A549 (cell line): Measurements from ENCODE around the gene KPNA6. TPM values are rescaled to one million over a fixed set of nuclear protein-coding genes. Genes with fewer than 3 reads are reported as not detected.

Source experiments
- ATAC-seq, 2 experiments: fragments of 200-7000 bp in 1 of 2; fragments of >200 bp in 1 of 2; cut with Nextera tagmentation in 1 of 2; cut with Tn5 transposase in 1 of 2; 3 replicates each; pipeline versions ENCODE4 v1.8.0 to v1.9.1; 2018 to 2020; ENCODE audit warnings: mild to moderate bottlenecking in 1 of 2, moderate library complexity in 1 of 2
- CTCF ChIA-PET: fragments of 300-600 bp; sonication (Branson Sonifier 250); formaldehyde crosslinking; extraction: SDS; loops from one replicate; lab custom pipeline; 2021; ENCODE audit warnings: antibody characterized with exemption, inconsistent platforms; lab: Yijun Ruan, JAX
- POLR2A ChIA-PET: fragments of 350-600 bp; formaldehyde crosslinking; extraction: SDS; loops from one replicate; lab custom pipeline; 2021; ENCODE audit warnings: antibody characterized with exemption, inconsistent platforms; lab: Yijun Ruan, JAX
- DNase-seq, 2 experiments: peaks; one replicate each; pipeline versions ENCODE4 v3.0.0 to v3.0.0-alpha.2; 2011 to 2016; ENCODE audit warnings: low read depth in 1 of 2, low spot score in 1 of 2
- FAIRE-seq: peaks from 2 replicates; lab custom pipeline; 2011; peaks lifted over from hg19 to GRCh38; lab: Jason Lieb, UNC
- H3K27ac ChIP-seq, 2 experiments: fragments of >200 bp; sonication (Bioruptor Twin); formaldehyde crosslinking; 3 replicates each; pipeline ENCODE4 v1.5.1; 2016 to 2017
- H3K4me1 ChIP-seq: fragments of >200 bp; sonication (Bioruptor Twin); formaldehyde crosslinking; 3 replicates; pipeline ENCODE4 v1.6.1; 2016
- H3K4me2 ChIP-seq: fragments of >200 bp; sonication (Bioruptor Twin); formaldehyde crosslinking; 3 replicates; pipeline ENCODE4 v1.6.1; 2016
- H3K4me3 ChIP-seq: fragments of >200 bp; sonication (Bioruptor Twin); formaldehyde crosslinking; 3 replicates; pipeline ENCODE4 v1.5.1; 2016
- H3K9me3 ChIP-seq: fragments of >200 bp; sonication (Bioruptor Twin); formaldehyde crosslinking; 3 replicates; pipeline ENCODE4 v1.6.1; 2016
- ATOH8 ChIP-seq: fragments of 250-450 bp; sonication (Bioruptor Pico); IDR thresholded peaks from 2 replicates; pipeline ENCODE4 v1.5.0; 2020; ENCODE audit warnings: low read depth, mild to moderate bottlenecking, moderate library complexity
- CBX2 ChIP-seq: fragments of 200-600 bp; sonication (generic); IDR thresholded peaks from 2 replicates; pipeline ENCODE4 v1.6.1; 2016; ENCODE audit warnings: low read depth, mild to moderate bottlenecking, borderline replicate concordance
- CTCF ChIP-seq: fragments of >200 bp; sonication (Bioruptor Twin); formaldehyde crosslinking; IDR thresholded peaks from 3 replicates; pipeline ENCODE4 v1.5.1; 2016
- EHMT2 ChIP-seq: fragments of 200-600 bp; sonication (generic); IDR thresholded peaks from 2 replicates; pipeline ENCODE4 v1.6.1; 2016; ENCODE audit warnings: antibody characterized with exemption, low read depth, mild to moderate bottlenecking, moderate library complexity
- ELK1 ChIP-seq: fragments of 150-350 bp; IDR thresholded peaks from 2 replicates; pipeline ENCODE4 v1.6.1; 2014; ENCODE audit warnings: low read depth, mild to moderate bottlenecking, low read length
- FOSB ChIP-seq: fragments of 250-450 bp; sonication (Bioruptor Pico); IDR thresholded peaks from 2 replicates; pipeline ENCODE4 v1.5.0; 2020; ENCODE audit warnings: mild to moderate bottlenecking, moderate library complexity
- GATA3 ChIP-seq: IDR thresholded peaks from 2 replicates; pipeline ENCODE4 v1.6.1; 2012; ENCODE audit warnings: borderline replicate concordance
- HEYL ChIP-seq: fragments of 250-450 bp; sonication (Bioruptor Pico); IDR thresholded peaks from 2 replicates; pipeline ENCODE4 v1.8.0; 2021; ENCODE audit warnings: mild to moderate bottlenecking, moderate library complexity
- JUNB ChIP-seq: fragments of >200 bp; sonication (Bioruptor Twin); formaldehyde crosslinking; IDR thresholded peaks from 2 replicates; pipeline ENCODE4 v1.6.1; 2016
- KDM5A ChIP-seq: fragments of 200-600 bp; sonication (generic); IDR thresholded peaks from 2 replicates; pipeline ENCODE4 v1.6.1; 2016; ENCODE audit warnings: antibody characterized with exemption, mild to moderate bottlenecking
- POLR2AphosphoS2 ChIP-seq: conservative IDR thresholded peaks from 2 replicates; pipeline ENCODE4 v1.6.1; 2012; ENCODE audit warnings: low read length, improper control_type of control experiment, inconsistent platforms
- RAD21 ChIP-seq, 2 experiments: fragments of >200 bp in 1 of 2; sonication (Bioruptor Twin) in 1 of 2; formaldehyde crosslinking in 1 of 2; IDR thresholded peaks in 1 of 2; conservative IDR thresholded peaks in 1 of 2; 2 replicates in 1 of 2; 3 replicates in 1 of 2; pipeline ENCODE4 v1.6.1; 2012 to 2018; ENCODE audit warnings: inconsistent platforms in 1 of 2
- RARB ChIP-seq: fragments of 250-450 bp; sonication (Bioruptor Pico); IDR thresholded peaks from 2 replicates; pipeline ENCODE4 v1.8.0; 2021; ENCODE audit warnings: mild to moderate bottlenecking, moderate library complexity
- REST ChIP-seq: fragments of 200-600 bp; sonication (generic); IDR thresholded peaks from 2 replicates; pipeline ENCODE4 v1.6.1; 2016; ENCODE audit warnings: antibody characterized with exemption, mild to moderate bottlenecking, moderate library complexity
- SMC3 ChIP-seq: fragments of >200 bp; sonication (Bioruptor Twin); formaldehyde crosslinking; IDR thresholded peaks from 3 replicates; pipeline ENCODE4 v1.6.1; 2018; ENCODE audit warnings: inconsistent platforms
- TFCP2L1 ChIP-seq: fragments of 250-450 bp; sonication (Bioruptor Pico); IDR thresholded peaks from 2 replicates; pipeline ENCODE4 v1.5.0; 2021; ENCODE audit warnings: mild to moderate bottlenecking
- ZNF302 ChIP-seq: fragments of 250-450 bp; sonication (Bioruptor Pico); IDR thresholded peaks from 2 replicates; pipeline ENCODE4 v1.9.0; 2021; ENCODE audit warnings: inconsistent platforms, mild to moderate bottlenecking, moderate library complexity
- WGBS: methylation state at CpG from one replicate; pipeline ENCODE4 v1.1.6; 2017; ENCODE audit errors: missing lambda C conversion rate; 5-methylcytosine and 5-hydroxymethylcytosine counted together
- polyA plus RNA-seq, 4 experiments: library from polyadenylated mRNA; depleted of rRNA in 3 of 4; stranded (reverse); fragments of >200 nt; fragmentation: RNase III in 1 of 4; extraction: RNeasy Plus Mini Kit Qiagen cat#74134 plus additional on column Dnase treatment in 1 of 4; gene quantifications; 2 replicates in 3 of 4; 3 replicates in 1 of 4; pipeline ENCODE4 v1.2.3, GENCODE V29; 2011 to 2017

KPNA6 gene
- polyA plus RNA-seq, 2 of the 4 experiments (the other 2 are of a cell fraction) = 15.9 to 24.3 TPM

GRCh38 chr1:32208469-32208868 is 100.6 kb downstream of the KPNA6 start:
- no peak overlapping the region for H3K4me3 ChIP-seq
- no peaks in the 10 kb centered on the region for H3K9me3 ChIP-seq
- DNase-seq = no peak
- no peak overlapping the region for H3K27ac ChIP-seq
- H3K4me1 ChIP-seq = peaks cover 12% of the 10 kb centered on the region; the same call in 2 of the 3 replicates
- no peak for ATAC-seq
- CTCF ChIA-PET = no interaction called here
- TF ChIP-seq ATOH8 (CRISPR knock-in tag) (no peak), JUNB (no peak), RARB (CRISPR knock-in tag) (no peak), POLR2AphosphoS2 (no peak), KDM5A (no peak), HEYL (CRISPR knock-in tag) (no peak)
- TF ChIP-seq, all 56 proteins: peak for 0
- no peak overlapping the region for H3K4me2 ChIP-seq
- no peak for FAIRE-seq
- POLR2A ChIA-PET = no interaction called here
- WGBS = 85% methylated on average over 6 of the region's 6 CpGs

GRCh38 chr1:32208891-32209328 is 101.1 kb downstream of the KPNA6 start, which contains the start of gene DCDC2B:
DCDC2B (plus strand) TSS chr1:32209089; CDS start chr1:32209094, 5 bp downstream.
- no CpG with 5 or more reads among the region's 5 CpGs for WGBS
- ATAC-seq = peak in 1 of 2 experiments; percentile 7; a peak in 3 of 6 replicates
- no peak within 1 kb of the TSS for H3K4me3 ChIP-seq
- H3K9me3 ChIP-seq = no peaks in the 10 kb centered on the region
- H3K27ac ChIP-seq = no peak within 1 kb of the TSS
- no peak for FAIRE-seq
- no peak for TF ChIP-seq REST
- TF ChIP-seq POLR2AphosphoS2 = no peak
- TF ChIP-seq GATA3 = no peak
- no peak for TF ChIP-seq ELK1
- H3K4me1 ChIP-seq = peaks cover 12% of the 10 kb centered on the region; the same call in 2 of the 3 replicates
- peak in 1 of 2 experiments; percentile 58 for DNase-seq
- H3K4me2 ChIP-seq = no peak within 1 kb of the TSS
- CTCF ChIA-PET = interaction anchor here (1.0 to 2.1 kb wide), 2 partner anchors 39 to 127 kb away, joined by 3 to 9 read pairs; partner anchors contain the start of gene MARCKSL1
- POLR2A ChIA-PET = no interaction called here

- Histone ChIP-seq H3K27ac (no peak overlapping the region), H3K4me3 (no peak overlapping the region), H3K9me3 (no peaks in the 10 kb centered on the region), H3K4me1 (peaks cover 3% of the 10 kb centered on the region; the same call in 2 of the 3 replicates), H3K4me2 (no peak overlapping the region)
- CTCF ChIA-PET = interaction anchor here (0.5 to 10.4 kb wide), 46 partner anchors 10 to 208 kb away, joined by 3 to 96 read pairs (median 4); partner anchors contain the start of genes CCDC28B, FAM167B, HDAC1 and IQCC
- peak; percentile 61 to 62 for DNase-seq
- no peak for FAIRE-seq
- POLR2A ChIA-PET = interaction anchor here (1.0 to 1.8 kb wide), 4 partner anchors 19 to 120 kb away, joined by 3 to 10 read pairs (median 6); partner anchors contain the start of genes MARCKSL1 and TXLNA
- ATAC-seq = peak; percentile 94 to 96
- no peak for TF ChIP-seq CBX2
- no peak for TF ChIP-seq EHMT2
- no peak for TF ChIP-seq ZNF302
- no peak for TF ChIP-seq TFCP2L1 (CRISPR knock-in tag)
- TF ChIP-seq SMC3 = peak; percentile 64
- TF ChIP-seq CTCF = peak; percentile 64
- TF ChIP-seq FOSB = no peak
- TF ChIP-seq RAD21 (conservative IDR thresholded peaks at IDR 0.05 in 1 of 2, IDR thresholded peaks at IDR 0.05 in 1 of 2) = peak; percentile 65 to 75
- 88% methylated on average over 10 of the region's 10 CpGs for WGBS
Observed at GRCh38 chr1:32215629-32216480, 108.0 kb downstream of the KPNA6 start.
